Suprapubic skin (tissue), 3 donors: ENCODE results near the gene NKD2.

Source experiments
- CTCF ChIP-seq, 2 donors: fragments of 200-600 bp in 1 of 2; fragments of 450-650 bp in 1 of 2; sonication (generic) in 1 of 2; IDR thresholded peaks; one replicate each; pipeline ENCODE4 v1.5.1; 2016 to 2019; ENCODE audit warnings: antibody characterized with exemption in 2 of 2, mild to moderate bottlenecking in 1 of 2, moderate library complexity in 1 of 2
- POLR2AphosphoS5 ChIP-seq, 3 donors: sonication (generic); formaldehyde crosslinking; IDR thresholded peaks; one replicate each; pipeline ENCODE4 v1.6.1; 2017; ENCODE audit warnings: antibody characterized with exemption in 3 of 3

GRCh38 chr5:1033178-1033577, 24.6 kb downstream of the NKD2 start:
- TF ChIP-seq POLR2AphosphoS5 (IDR thresholded peaks at IDR 0.05) (no peak), CTCF (IDR thresholded peaks at IDR 0.05) (no peak)
